T-helper 2 cell treated with Interferon-gamma antibody and Interleukin-4, amounts not matched to agents 5 μg/mL and 100 μg/mL, for 36 hours (primary cell): Measurements from ENCODE around the gene PRKCA.
"Not testable (repeated sequence)": the region's sequence is repeated elsewhere in the genome, so short reads cannot be mapped to it uniquely, and the experiment has no call there.

Experiments
- DNase-seq: peaks from one replicate; pipeline ENCODE4 v3.0.0; 2021; ENCODE audit warnings: low spot score
- H3K27ac Mint-ChIP-seq: one replicate; pipeline ENCODE4 v1.8.0; 2021; ENCODE audit warnings: mild to moderate bottlenecking, mixed read lengths
- H3K27me3 Mint-ChIP-seq: one replicate; pipeline ENCODE4 v1.8.0; 2021; ENCODE audit warnings: low read depth, mixed read lengths
- H3K36me3 Mint-ChIP-seq: one replicate; pipeline ENCODE4 v1.8.0; 2021; ENCODE audit warnings: low read depth, mixed read lengths
- H3K4me1 Mint-ChIP-seq: one replicate; pipeline ENCODE4 v1.8.0; 2021; ENCODE audit warnings: low read depth, mixed read lengths
- H3K4me3 Mint-ChIP-seq: one replicate; pipeline ENCODE4 v1.8.0; 2022; ENCODE audit warnings: mild to moderate bottlenecking, moderate library complexity, mixed read lengths
- H3K9me3 Mint-ChIP-seq: one replicate; pipeline ENCODE4 v1.8.0; 2021; ENCODE audit warnings: mixed read lengths

PRKCA gene

DNA sequence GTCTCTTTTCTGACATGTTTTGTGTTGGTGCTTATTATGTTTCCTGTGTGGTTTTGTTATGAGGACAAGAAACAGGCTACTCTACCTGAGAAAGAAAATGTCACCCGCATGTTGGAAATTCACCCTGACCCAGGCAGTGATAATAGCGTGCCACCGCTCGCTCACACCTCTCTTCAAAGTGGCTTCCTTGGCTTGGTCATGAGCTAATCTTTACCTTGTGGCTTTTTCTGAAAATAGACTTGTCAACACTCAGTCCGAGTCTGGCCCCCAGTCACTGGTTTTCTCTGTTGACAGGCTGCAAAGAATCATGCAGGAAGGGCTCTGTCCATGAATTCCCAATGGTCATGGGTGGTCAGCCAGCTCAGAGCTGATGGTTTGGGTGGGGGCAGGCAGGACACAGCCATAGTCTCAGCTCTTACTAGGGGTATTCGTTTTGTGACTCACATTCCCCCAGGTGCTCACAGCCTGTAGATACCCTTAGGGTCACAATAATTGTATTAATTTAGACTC, 411.2 kb downstream of the PRKCA start:
- DNase-seq: no peak
- Mint-ChIP-seq H3K9me3 (no peaks in the 10 kb centered on the region), H3K4me3 (peak overlapping the region; percentile 18), H3K27ac (peak overlapping the region; percentile 69), H3K27me3 (no peaks in the 10 kb centered on the region), H3K4me1 (peaks cover 25% of the 10 kb centered on the region), H3K36me3 (peaks cover 21% of the 10 kb centered on the region)

DNA sequence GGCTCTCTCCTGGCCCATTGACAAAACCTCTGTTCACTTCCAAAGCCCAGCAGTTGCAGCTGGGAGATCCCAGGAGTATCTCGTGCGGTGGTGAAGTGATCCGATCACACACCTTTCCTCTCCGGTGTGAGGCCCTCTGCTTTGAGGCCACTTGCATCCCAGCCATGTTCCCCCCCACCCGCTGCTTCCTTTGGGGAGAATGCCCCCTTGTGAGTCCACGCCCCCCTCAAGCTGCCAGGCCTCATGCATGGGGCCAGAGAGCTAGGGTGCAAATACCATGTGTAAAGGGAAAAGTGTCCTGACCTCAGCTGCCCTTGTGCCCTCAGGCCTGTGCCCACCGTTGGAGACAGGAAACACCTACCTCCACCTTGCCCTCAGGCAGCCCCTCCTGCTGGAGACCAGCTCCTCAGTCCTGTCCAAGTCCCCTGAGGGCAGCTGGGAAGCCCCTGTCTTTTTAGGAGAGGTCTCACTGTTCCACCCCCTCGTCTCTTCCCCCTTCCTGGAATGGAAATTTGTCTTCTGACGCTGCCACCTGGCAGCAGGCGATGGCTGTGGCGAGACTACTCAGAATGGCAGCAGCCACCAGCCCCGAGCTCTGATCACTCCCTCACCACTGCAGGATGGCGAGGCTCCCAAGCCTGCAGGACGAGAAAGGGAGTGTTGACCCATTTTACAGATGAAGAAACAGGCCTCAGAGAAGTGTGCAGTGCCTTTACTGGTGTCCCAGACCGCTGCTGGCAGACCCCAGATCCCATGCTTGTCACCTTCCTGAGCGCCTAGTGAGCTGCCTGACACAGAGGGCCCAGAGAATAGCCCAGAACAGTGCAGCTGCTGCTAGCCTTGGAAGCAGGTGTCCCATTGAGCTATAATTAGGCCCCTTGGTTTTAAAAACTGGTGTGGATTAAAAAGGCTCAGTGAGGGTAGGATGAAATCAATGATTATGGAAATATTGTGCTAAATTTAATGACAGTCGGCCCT, 411.9 kb downstream of the PRKCA start:
- Mint-ChIP-seq H3K9me3 (no peaks in the 10 kb centered on the region), H3K27me3 (no peaks in the 10 kb centered on the region), H3K4me3 (no peak overlapping the region), H3K4me1 (peaks cover 25% of the 10 kb centered on the region), H3K27ac (peak overlapping the region; percentile 69), H3K36me3 (peaks cover 27% of the 10 kb centered on the region)
- no peak for DNase-seq

DNA sequence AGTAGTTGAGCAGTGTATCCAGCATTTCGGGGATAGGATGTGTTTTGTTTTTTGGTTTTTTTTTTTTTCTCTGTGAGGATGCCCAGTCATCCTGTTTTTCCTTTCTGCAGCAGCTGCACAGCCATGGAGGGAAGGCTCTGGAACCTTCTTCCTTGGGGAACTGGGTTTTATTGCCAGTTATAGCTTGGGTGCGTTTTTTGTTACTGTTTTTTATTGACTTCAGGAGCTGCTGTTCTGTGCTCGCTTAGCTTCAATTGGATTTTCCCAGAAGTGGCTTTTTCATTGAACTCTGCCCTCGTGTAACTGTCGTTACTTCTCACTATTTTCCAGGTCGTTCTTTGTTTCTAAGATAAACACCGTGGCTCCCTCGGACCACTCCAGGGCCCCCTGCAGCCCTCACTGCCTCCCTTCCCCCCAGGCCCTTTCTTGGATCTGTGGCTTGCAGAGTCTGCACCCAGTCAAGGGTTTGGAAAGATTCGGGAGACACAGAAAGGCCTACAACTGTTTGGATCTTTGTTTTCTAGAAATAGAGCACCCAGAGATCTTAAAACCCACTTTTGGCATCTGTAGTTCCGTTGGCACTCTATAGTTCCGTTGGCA, 412.8 kb downstream of the PRKCA start:
- no peak for DNase-seq
- no peaks in the 10 kb centered on the region for H3K9me3 Mint-ChIP-seq
- H3K27me3 Mint-ChIP-seq: no peaks in the 10 kb centered on the region
- H3K4me1 Mint-ChIP-seq: peaks cover 25% of the 10 kb centered on the region
- no peak overlapping the region for H3K4me3 Mint-ChIP-seq
- H3K36me3 Mint-ChIP-seq: peaks cover 26% of the 10 kb centered on the region
- peak overlapping the region; percentile 69 for H3K27ac Mint-ChIP-seq

DNA sequence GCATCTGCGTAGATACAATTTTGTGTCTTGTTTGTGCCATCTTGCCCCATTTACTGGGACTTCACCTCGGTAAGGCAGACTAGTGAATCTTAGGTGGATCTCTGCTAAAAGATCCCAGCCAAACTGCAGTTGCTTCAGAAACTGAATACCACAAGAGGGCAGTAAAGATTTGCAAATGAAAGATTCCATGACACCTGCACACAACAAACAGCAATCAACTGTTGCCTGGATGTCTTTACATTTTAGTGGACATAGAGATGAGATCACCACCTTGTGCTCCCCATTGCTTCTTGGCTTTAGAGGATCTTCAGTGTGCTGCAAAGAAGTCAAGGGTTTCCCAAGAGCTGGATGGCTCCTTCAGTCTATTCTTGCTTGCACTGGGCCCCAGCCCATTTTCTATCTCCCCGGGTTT, 413.3 kb downstream of the PRKCA start:
- H3K9me3 Mint-ChIP-seq: no peaks in the 10 kb centered on the region
- peaks cover 25% of the 10 kb centered on the region for H3K4me1 Mint-ChIP-seq
- H3K27ac Mint-ChIP-seq: peak overlapping the region; percentile 65
- no peak for DNase-seq
- H3K4me3 Mint-ChIP-seq: no peak overlapping the region
- H3K27me3 Mint-ChIP-seq: no peaks in the 10 kb centered on the region
- peaks cover 23% of the 10 kb centered on the region for H3K36me3 Mint-ChIP-seq

DNA sequence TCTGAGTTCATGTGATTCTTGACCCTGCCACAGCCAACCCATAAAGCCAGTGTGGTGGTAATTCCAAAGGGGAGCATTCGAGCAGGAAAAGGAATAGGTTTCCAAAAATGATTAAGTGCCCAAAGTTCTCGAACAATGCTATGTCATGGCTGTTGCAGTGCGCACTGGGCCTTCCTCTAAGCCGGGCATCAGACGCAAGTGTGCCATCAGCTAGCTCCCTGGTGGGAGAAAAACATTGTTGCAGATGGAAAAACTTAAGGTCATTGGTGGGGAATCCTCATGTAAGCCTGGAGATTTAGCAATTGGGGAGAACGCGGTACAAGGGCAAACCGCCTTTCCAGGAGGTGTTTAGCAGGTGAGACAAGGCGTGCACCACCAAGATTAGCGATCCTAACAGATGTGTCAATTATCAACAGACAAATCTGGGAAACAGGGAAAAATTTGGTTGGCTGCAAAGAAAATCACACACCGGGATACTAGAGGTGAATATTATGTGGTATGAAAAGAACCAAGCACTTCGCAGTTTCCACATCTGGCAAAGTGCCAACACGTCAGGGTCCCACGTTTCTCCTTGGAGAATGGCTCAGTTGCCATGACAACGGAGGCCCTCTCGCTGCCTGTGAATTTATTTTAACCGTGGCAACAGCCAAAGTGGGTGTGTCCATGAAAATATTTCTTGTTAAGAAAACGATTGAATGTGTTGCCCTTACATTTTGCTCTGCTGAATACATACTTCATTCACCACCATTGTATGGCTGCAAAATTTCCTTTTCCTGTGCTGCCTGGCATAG, 414.0 kb downstream of the PRKCA start:
- Mint-ChIP-seq H3K4me1 (peaks cover 23% of the 10 kb centered on the region), H3K27ac (peak overlapping the region; percentile 65), H3K4me3 (no peak overlapping the region), H3K36me3 (peaks cover 23% of the 10 kb centered on the region), H3K27me3 (no peaks in the 10 kb centered on the region), H3K9me3 (no peaks in the 10 kb centered on the region)
- no peak for DNase-seq

DNA sequence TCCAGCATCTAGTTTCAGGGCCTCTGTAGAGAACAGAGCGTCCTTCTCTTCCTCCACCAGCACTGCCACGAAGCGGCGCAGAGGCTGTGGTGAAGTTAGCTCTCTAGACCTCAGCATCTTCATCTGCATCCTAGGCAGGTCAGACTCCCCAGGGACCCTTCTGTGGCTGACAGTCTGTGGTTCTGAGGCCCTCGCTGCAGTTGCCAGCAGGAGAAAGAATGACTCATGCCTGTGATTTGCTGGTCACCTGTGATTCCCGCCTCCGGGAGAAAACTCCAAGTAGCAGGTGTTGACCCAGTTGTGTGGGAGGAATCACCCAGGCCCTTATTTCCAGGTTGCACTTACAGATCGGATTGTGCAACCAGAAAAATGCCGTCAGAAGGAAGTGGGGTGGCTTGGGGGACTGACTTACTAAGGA, 415.2 kb downstream of the PRKCA start:
- H3K4me1 Mint-ChIP-seq: peaks cover 11% of the 10 kb centered on the region
- H3K27ac Mint-ChIP-seq: no peak overlapping the region
- peaks cover 21% of the 10 kb centered on the region for H3K36me3 Mint-ChIP-seq
- H3K4me3 Mint-ChIP-seq: no peak overlapping the region
- no peaks in the 10 kb centered on the region for H3K27me3 Mint-ChIP-seq
- DNase-seq: no peak
- no peaks in the 10 kb centered on the region for H3K9me3 Mint-ChIP-seq

DNA sequence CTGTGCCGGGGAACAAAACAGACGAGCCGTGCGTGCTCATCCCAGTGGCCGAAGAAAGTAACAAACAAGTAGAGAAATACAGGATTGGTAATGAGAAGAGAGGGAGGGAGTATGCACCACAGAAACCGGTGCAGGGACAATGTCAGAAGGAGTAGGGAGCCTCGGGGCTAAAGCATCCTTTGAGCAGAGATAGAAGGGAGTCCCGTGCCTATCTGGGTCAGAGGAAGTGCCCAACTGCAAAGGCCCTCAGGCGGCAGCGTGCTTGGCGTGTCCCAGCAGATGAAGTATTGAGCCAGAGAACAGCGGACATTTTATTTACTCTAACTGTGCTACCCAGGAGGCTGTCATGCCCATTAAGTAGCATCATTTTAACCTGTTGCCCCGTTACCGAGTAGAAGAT, 417.6 kb downstream of the PRKCA start:
- DNase-seq: no peak
- Mint-ChIP-seq H3K27ac (no peak overlapping the region), H3K4me1 (peaks cover 1% of the 10 kb centered on the region), H3K4me3 (no peak overlapping the region), H3K36me3 (peaks cover 14% of the 10 kb centered on the region), H3K9me3 (no peaks in the 10 kb centered on the region), H3K27me3 (no peaks in the 10 kb centered on the region)

DNA sequence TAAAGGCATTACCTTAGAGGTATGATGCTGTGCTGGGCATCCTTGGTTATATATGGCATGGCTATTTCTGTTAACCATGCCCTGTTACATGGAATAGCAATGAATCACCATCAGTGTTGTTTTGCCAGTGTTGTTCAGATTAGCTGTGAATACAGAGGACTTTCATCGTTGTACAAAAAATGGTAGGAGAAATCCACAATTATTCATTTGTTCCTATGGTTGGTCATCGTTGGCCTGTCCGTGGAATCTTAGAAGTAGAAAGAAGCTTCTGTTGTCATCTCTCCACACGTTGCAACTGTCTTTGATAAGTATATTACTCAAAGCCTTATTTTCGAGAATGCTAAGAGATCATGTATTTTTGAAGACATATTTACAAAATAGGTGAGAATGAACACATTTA, 418.2 kb downstream of the PRKCA start:
- no peak overlapping the region for H3K4me3 Mint-ChIP-seq
- peaks cover 17% of the 10 kb centered on the region for H3K36me3 Mint-ChIP-seq
- H3K9me3 Mint-ChIP-seq: no peaks in the 10 kb centered on the region
- no peak for DNase-seq
- no peaks in the 10 kb centered on the region for H3K27me3 Mint-ChIP-seq
- peaks cover 5% of the 10 kb centered on the region for H3K4me1 Mint-ChIP-seq
- no peak overlapping the region for H3K27ac Mint-ChIP-seq

DNA sequence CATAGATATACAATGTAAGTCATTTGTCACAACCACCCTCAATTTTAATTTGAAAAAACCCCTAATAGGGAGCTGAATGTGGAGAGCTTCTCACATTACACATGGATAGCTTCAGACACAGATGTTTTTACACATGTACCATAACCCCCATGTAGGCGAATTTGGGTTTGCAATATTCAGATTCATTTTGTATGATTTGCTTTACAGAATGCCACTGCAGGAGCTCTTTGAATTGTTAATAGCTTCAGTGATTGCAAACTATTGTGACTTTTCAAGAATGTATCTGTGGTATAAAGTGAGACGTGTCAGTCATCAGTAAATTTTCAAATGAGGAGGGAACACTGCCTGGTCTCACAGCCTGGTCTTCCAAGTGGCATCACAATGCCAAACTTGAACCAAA, 419.9 kb downstream of the PRKCA start:
- no peaks in the 10 kb centered on the region for H3K9me3 Mint-ChIP-seq
- H3K27ac Mint-ChIP-seq: no peak overlapping the region
- H3K27me3 Mint-ChIP-seq: no peaks in the 10 kb centered on the region
- DNase-seq: no peak
- H3K36me3 Mint-ChIP-seq: peaks cover 14% of the 10 kb centered on the region
- H3K4me3 Mint-ChIP-seq: no peak overlapping the region
- H3K4me1 Mint-ChIP-seq: peaks cover 5% of the 10 kb centered on the region

DNA sequence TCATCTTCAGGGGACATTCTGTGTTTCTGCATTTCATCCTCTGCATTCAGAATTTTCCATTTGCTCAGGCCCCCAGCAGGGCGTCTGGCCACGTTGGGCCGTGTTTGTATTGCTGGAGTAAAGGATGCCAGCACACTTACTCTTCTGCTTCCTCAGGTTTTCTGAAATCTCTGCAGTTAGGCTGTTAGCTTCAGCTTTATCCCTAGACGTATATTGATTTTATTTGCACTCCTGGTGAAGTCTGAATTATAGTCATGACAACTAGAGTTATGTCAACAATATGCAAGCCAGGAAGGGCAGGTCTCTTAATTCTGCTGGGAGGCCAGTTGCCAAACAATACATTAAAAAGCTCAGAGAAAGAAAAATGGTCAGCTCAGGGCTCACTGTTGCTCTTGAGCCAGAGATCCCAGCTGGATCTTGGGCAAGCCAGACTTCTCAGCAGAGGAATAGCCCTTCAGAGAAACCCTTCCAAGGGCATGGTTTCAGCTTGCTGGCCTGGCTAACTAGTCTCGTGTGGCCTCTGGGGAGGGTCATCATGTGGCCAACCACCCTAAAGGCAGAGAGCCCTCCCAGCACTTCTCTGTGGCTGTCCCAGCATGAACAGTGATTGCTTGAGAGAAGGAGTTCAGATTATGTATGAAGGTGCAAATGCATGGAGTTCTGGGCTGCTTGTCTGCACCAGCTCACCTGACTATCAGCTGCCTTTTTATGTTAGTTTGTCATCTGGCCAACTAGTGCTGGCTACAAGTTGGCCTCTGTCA, 422.3 kb downstream of the PRKCA start:
- peaks cover 7% of the 10 kb centered on the region for H3K4me1 Mint-ChIP-seq
- peaks cover 6% of the 10 kb centered on the region for H3K36me3 Mint-ChIP-seq
- no peak for DNase-seq
- no peaks in the 10 kb centered on the region for H3K27me3 Mint-ChIP-seq
- H3K9me3 Mint-ChIP-seq: no peaks in the 10 kb centered on the region
- H3K4me3 Mint-ChIP-seq: no peak overlapping the region
- H3K27ac Mint-ChIP-seq: peak overlapping the region; percentile 18

DNA sequence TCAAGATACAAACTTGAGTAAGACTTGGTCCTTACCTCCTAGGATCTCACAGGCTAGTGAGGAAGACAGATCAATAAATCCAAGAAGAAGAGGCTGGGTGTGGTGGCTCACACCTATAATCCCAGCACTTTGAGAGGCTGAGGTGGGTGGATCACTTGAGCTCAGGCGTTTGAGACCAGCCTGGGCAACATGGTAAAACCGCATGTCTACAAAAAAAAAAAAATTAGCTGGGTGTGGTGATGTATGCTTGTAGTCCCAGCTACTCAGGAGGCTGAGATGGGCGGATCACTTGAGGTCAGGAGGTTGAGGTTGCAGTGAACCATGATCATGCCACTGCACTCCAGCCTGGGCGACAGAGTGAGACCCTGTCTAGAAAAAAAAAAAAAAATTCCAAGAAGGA, 423.0 kb downstream of the PRKCA start:
- Mint-ChIP-seq H3K4me1 (peaks cover 10% of the 10 kb centered on the region), H3K27ac (peak overlapping the region; percentile 18)
- H3K36me3 Mint-ChIP-seq, H3K27me3 Mint-ChIP-seq, DNase-seq, H3K4me3 Mint-ChIP-seq, H3K9me3 Mint-ChIP-seq: not testable (repeated sequence)

DNA sequence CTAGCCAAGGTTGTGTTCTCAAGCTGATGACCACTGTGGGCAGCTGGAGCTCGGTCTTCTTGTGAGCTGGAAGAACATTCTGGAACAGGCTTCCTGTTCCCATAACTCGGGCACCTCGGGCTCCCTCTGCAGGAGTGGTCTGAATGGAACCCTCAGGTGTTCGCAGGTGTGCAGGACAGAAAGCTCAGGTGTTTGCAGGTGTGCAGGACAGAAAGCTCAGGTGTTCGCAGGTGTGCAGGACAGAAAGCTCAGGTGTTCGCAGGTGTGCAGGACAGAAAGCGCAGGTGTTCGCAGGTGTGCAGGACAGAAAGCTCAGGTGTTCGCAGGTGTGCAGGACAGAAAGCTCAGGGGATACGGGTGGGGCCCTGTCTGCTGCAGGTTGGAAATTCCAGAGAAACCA, 423.5 kb downstream of the PRKCA start:
- H3K27ac Mint-ChIP-seq: no peak overlapping the region
- H3K4me1 Mint-ChIP-seq: peaks cover 15% of the 10 kb centered on the region
- no peak for DNase-seq
- no peak overlapping the region for H3K4me3 Mint-ChIP-seq
- H3K36me3 Mint-ChIP-seq: peaks cover 8% of the 10 kb centered on the region
- no peaks in the 10 kb centered on the region for H3K27me3 Mint-ChIP-seq
- no peaks in the 10 kb centered on the region for H3K9me3 Mint-ChIP-seq

DNA sequence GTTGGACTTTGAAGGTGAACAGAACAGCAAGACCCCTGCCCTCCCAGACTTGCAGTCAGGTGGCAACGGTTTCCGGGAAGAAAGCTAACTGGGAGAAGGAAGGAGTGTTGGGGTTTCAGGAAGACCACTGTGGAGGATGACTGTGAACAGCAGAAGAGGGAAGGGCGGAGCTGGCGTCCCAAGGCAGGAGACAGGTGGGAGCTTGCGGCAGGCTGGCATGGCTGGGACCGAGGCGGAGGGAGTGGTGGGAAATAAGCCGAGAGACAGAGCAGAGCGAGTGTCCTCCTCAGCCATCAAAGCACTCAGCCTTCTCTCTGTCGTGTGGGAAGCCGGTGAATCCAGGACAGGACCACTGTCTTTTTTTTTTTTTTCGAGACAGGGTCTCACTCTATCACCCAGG, 424.0 kb downstream of the PRKCA start:
- H3K36me3 Mint-ChIP-seq: peaks cover 8% of the 10 kb centered on the region
- peaks cover 16% of the 10 kb centered on the region for H3K4me1 Mint-ChIP-seq
- H3K9me3 Mint-ChIP-seq: no peaks in the 10 kb centered on the region
- DNase-seq: no peak
- H3K27ac Mint-ChIP-seq: no peak overlapping the region
- H3K4me3 Mint-ChIP-seq: no peak overlapping the region
- H3K27me3 Mint-ChIP-seq: no peaks in the 10 kb centered on the region
